ENCODE measurements around the gene PRIM2.
"Not testable (repeated sequence)": the region's sequence is repeated elsewhere in the genome, so short reads cannot be mapped to it uniquely, and the experiment has no call there.

PRIM2 gene

DNA sequence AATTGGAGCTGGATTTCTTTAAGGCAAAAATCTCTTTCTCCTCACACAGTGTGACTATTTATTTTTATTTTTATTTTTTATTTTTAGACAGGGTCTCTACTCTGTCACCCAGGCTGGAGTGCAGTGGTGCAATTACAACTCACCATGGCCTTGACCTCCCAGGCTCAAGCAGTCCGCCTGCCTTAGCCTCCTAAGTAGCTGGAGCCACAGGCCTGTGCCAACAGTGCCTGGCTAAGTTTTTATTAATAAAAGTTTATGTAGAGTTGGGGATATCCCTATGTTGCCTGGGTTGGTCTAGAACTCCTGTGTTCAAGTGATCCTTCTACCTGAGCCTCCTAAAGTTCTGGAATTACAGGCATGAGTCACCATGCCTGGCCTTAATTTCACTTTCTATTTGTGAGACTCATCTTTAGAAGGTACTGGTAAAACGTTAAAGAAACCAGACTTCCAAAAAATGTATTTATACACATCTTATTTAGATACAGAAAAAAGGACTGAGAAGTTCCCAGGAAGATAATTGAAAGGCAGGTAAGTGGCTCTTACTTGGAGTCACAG lies 71.7 kb downstream of the PRIM2 start:
- H4K20me1 ChIP-seq (ENCODE audit: insufficient read depth, low read length) = not testable (repeated sequence)

DNA sequence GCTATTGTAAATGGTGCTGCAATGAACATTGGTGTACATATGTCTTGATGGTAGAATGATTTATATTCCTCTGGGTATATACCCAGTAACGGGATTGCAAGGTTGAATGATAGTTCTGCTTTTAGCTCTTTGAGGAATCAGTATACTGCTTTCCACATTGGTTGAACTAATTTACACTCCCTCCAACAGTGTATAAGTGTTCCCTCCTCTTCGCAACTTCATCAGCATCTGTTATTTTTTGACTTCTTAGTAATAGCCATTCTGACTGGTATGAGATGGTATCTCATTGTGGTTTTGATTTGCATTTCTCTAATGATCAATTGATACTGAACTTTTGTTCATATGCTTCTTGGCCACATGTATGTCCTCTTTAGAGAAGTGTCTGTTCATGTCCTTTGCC lies 73.4 kb downstream of the PRIM2 start:
- H3K79me2 ChIP-seq (ENCODE audit: insufficient read depth, low read length); H3K4me1 ChIP-seq (ENCODE audit: insufficient read depth, low read length, severe bottlenecking); H3K4me2 ChIP-seq (ENCODE audit: low read length); H3K4me3 ChIP-seq (ENCODE audit: low read depth, low read length, poor library complexity, severe bottlenecking); H3K27ac ChIP-seq (ENCODE audit: low read depth, low read length, poor library complexity, severe bottlenecking); H3K36me3 ChIP-seq (ENCODE audit: insufficient read depth, low read length); H3K9me2 ChIP-seq (ENCODE audit: low read depth, low read length); H2AFZ ChIP-seq (ENCODE audit: low read length); H3K9ac ChIP-seq (ENCODE audit: low read length); H3K9me3 ChIP-seq (ENCODE audit: low read length); H3F3A ChIP-seq (ENCODE audit: insufficient read depth, low read length); H3K27me3 ChIP-seq (ENCODE audit: insufficient read depth, low read length); H4K20me1 ChIP-seq (ENCODE audit: insufficient read depth, low read length): not testable (repeated sequence)

More for the DNA sequence above, 71.7 kb downstream of the PRIM2 start:
- not testable (repeated sequence) for H2AFZ ChIP-seq (ENCODE audit: low read length); H3K9me3 ChIP-seq (ENCODE audit: low read length); H3K9ac ChIP-seq (ENCODE audit: low read length); H3K9me2 ChIP-seq (ENCODE audit: low read depth, low read length); H3K79me2 ChIP-seq (ENCODE audit: insufficient read depth, low read length); H3K4me1 ChIP-seq (ENCODE audit: insufficient read depth, low read length, severe bottlenecking); H3K4me3 ChIP-seq (ENCODE audit: low read depth, low read length, poor library complexity, severe bottlenecking); H3K36me3 ChIP-seq (ENCODE audit: insufficient read depth, low read length); H3K4me2 ChIP-seq (ENCODE audit: low read length); H3K27me3 ChIP-seq (ENCODE audit: insufficient read depth, low read length); H3K27ac ChIP-seq (ENCODE audit: low read depth, low read length, poor library complexity, severe bottlenecking); H3F3A ChIP-seq (ENCODE audit: insufficient read depth, low read length)

DNA sequence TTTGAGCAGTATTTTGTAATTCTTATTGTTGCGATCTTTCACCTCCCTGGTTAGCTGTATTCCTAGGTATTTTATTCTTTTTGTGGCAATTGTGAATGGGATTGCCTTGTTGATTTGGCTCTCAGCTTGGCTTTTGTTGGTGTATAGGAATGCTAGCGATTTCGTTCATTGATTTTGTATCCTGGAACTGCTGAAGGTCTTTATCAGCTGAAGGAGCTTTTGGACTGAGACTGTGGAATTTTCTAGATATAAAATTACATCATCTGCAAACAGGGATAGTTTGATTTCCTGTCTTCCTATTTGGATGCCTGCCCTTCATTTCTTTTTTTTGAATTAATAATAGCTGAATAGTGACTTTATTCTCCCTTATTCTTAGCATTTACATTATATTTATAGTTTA lies 74.6 kb downstream of the PRIM2 start:
- H2AFZ ChIP-seq (ENCODE audit: low read length); H3K36me3 ChIP-seq (ENCODE audit: insufficient read depth, low read length); H3K9me3 ChIP-seq (ENCODE audit: low read length); H4K20me1 ChIP-seq (ENCODE audit: insufficient read depth, low read length); H3F3A ChIP-seq (ENCODE audit: insufficient read depth, low read length); H3K4me2 ChIP-seq (ENCODE audit: low read length); H3K9ac ChIP-seq (ENCODE audit: low read length); H3K4me3 ChIP-seq (ENCODE audit: low read depth, low read length, poor library complexity, severe bottlenecking); H3K27me3 ChIP-seq (ENCODE audit: insufficient read depth, low read length); H3K9me2 ChIP-seq (ENCODE audit: low read depth, low read length); H3K79me2 ChIP-seq (ENCODE audit: insufficient read depth, low read length); H3K4me1 ChIP-seq (ENCODE audit: insufficient read depth, low read length, severe bottlenecking); H3K27ac ChIP-seq (ENCODE audit: low read depth, low read length, poor library complexity, severe bottlenecking): not testable (repeated sequence)

DNA sequence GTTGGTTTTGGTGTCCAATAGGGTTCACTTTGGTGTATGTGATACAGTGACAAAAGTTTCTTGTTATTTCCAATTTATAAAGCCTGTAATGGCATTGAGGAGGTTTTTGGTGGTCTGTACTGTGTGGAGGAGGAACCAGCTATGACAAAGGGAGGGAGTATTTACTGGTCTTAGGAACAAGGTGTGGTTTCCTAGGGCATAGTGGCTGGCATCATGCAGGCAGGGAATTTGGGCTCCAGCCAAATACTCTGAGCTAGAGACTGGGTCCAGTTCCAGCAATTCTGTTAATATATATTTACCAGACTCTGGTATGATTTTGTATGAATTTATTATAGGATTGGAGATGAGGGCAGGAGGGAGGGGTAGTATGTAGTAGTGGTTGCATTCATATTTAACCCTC lies 101.9 kb downstream of the PRIM2 start:
- H2AFZ ChIP-seq (ENCODE audit: low read length); H3F3A ChIP-seq (ENCODE audit: insufficient read depth, low read length); H4K20me1 ChIP-seq (ENCODE audit: insufficient read depth, low read length); H3K4me3 ChIP-seq (ENCODE audit: low read depth, low read length, poor library complexity, severe bottlenecking); H3K4me2 ChIP-seq (ENCODE audit: low read length); H3K9me3 ChIP-seq (ENCODE audit: low read length); H3K9ac ChIP-seq (ENCODE audit: low read length); H3K36me3 ChIP-seq (ENCODE audit: insufficient read depth, low read length); H3K27ac ChIP-seq (ENCODE audit: low read depth, low read length, poor library complexity, severe bottlenecking); H3K4me1 ChIP-seq (ENCODE audit: insufficient read depth, low read length, severe bottlenecking); H3K9me2 ChIP-seq (ENCODE audit: low read depth, low read length); H3K27me3 ChIP-seq (ENCODE audit: insufficient read depth, low read length); H3K79me2 ChIP-seq (ENCODE audit: insufficient read depth, low read length): not testable (repeated sequence)

DNA sequence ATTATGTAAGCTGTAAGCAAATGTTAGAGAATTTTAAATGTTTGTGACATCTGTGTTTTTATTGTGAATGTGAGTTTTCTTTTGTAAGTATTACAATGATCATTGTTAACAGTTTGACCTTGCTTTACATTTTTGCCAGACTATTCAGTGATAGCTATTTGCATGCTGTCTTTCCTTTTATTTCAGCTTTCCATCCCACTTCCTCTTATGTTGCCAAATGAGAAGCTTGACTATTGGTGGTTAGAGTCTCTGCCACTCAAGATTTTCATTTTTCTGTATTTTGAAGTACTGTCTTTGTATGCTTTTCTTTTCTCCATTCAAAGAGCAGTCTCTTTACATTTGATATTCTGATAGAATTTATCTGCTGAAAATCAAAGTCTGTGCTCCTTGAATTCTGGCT lies 104.1 kb downstream of the PRIM2 start:
- Histone ChIP-seq H3K9ac (ENCODE audit: low read length) (no peak overlapping the region), H3K9me2 (ENCODE audit: low read depth, low read length) (no peaks in the 10 kb centered on the region), H3K4me1 (ENCODE audit: insufficient read depth, low read length, severe bottlenecking) (peaks cover 4% of the 10 kb centered on the region), H3K4me2 (ENCODE audit: low read length) (no peak overlapping the region), H3K9me3 (ENCODE audit: low read length) (no peaks in the 10 kb centered on the region), H3K27me3 (ENCODE audit: insufficient read depth, low read length) (no peaks in the 10 kb centered on the region), H3K27ac (ENCODE audit: low read depth, low read length, poor library complexity, severe bottlenecking) (no peak overlapping the region), H3K36me3 (ENCODE audit: insufficient read depth, low read length) (no peaks in the 10 kb centered on the region), H3K4me3 (ENCODE audit: low read depth, low read length, poor library complexity, severe bottlenecking) (no peak overlapping the region), H3K79me2 (ENCODE audit: insufficient read depth, low read length) (no peaks in the 10 kb centered on the region), H4K20me1 (ENCODE audit: insufficient read depth, low read length) (no peaks in the 10 kb centered on the region), H3F3A (ENCODE audit: insufficient read depth, low read length) (no peaks in the 10 kb centered on the region), H2AFZ (ENCODE audit: low read length) (no peak overlapping the region)
- TF ChIP-seq EZH2 (IDR thresholded peaks at IDR 0.05; ENCODE audit: borderline replicate concordance, low read length) = no peak
- TF ChIP-seq, protein P1, sequence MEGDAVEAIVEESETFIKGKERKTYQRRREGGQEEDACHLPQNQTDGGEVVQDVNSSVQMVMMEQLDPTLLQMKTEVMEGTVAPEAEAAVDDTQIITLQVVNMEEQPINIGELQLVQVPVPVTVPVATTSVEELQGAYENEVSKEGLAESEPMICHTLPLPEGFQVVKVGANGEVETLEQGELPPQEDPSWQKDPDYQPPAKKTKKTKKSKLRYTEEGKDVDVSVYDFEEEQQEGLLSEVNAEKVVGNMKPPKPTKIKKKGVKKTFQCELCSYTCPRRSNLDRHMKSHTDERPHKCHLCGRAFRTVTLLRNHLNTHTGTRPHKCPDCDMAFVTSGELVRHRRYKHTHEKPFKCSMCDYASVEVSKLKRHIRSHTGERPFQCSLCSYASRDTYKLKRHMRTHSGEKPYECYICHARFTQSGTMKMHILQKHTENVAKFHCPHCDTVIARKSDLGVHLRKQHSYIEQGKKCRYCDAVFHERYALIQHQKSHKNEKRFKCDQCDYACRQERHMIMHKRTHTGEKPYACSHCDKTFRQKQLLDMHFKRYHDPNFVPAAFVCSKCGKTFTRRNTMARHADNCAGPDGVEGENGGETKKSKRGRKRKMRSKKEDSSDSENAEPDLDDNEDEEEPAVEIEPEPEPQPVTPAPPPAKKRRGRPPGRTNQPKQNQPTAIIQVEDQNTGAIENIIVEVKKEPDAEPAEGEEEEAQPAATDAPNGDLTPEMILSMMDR (IDR thresholded peaks at IDR 0.05; ENCODE audit: low read length) = no peak
